ENCODE measurements around the gene MTRF1L. TPM values are rescaled to one million over a fixed set of nuclear protein-coding genes. Genes with fewer than 3 reads are reported as not detected.

The MTRF1L gene
- total and polyA plus RNA-seq, 2 of the 13 experiments (the other 11 are each of a cell fraction or from before 2014, with no cell fraction given): 17.6 to 28.7 TPM

- TF ChIP-seq ZMAT5 (CRISPR knock-in tag; IDR thresholded peaks at IDR 0.05; ENCODE audit: borderline replicate concordance, low read depth) (no peak), ZNF589 (CRISPR knock-in tag; conservative IDR thresholded peaks at IDR 0.05) (peak; percentile 53; the same call in 1 of the 2 replicates), MAX (IDR thresholded peaks at IDR 0.05) (no peak), ZNF577 (CRISPR knock-in tag; IDR thresholded peaks at IDR 0.05; ENCODE audit: borderline replicate concordance, low read depth) (no peak), NFATC3 (CRISPR knock-in tag; IDR thresholded peaks at IDR 0.05) (no peak), STAT6 (CRISPR knock-in tag; IDR thresholded peaks at IDR 0.05; ENCODE audit: borderline replicate concordance) (no peak), ZNF546 (CRISPR knock-in tag; conservative IDR thresholded peaks at IDR 0.05) (no peak; the same call in 1 of the 2 replicates), ZNF414 (CRISPR knock-in tag; IDR thresholded peaks at IDR 0.05) (0 out of 2 replicates have a peak, but pooled peaks have one; percentile 38)
- TF ChIP-seq, protein P1, sequence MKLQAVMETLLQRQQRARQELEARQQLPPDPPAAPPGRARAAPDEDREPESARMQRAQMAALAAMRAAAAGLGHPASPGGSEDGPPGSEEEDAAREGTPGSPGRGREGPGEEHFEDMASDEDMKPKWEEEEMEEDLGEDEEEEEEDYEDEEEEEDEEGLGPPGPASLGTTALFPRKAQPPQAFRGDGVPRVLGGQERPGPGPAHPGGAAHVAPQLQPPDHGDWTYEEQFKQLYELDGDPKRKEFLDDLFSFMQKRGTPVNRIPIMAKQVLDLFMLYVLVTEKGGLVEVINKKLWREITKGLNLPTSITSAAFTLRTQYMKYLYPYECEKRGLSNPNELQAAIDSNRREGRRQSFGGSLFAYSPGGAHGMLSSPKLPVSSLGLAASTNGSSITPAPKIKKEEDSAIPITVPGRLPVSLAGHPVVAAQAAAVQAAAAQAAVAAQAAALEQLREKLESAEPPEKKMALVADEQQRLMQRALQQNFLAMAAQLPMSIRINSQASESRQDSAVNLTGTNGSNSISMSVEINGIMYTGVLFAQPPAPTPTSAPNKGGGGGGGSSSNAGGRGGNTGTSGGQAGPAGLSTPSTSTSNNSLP (IDR thresholded peaks at IDR 0.05; ENCODE audit: low read depth, low read length): no peak
- TF ChIP-seq, protein P2, sequence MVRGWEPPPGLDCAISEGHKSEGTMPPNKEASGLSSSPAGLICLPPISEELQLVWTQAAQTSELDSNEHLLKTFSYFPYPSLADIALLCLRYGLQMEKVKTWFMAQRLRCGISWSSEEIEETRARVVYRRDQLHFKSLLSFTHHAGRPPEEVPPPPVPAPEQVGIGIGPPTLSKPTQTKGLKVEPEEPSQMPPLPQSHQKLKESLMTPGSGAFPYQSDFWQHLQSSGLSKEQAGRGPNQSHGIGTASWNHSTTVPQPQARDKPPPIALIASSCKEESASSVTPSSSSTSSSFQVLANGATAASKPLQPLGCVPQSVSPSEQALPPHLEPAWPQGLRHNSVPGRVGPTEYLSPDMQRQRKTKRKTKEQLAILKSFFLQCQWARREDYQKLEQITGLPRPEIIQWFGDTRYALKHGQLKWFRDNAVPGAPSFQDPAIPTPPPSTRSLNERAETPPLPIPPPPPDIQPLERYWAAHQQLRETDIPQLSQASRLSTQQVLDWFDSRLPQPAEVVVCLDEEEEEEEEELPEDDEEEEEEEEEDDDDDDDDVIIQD (CRISPR knock-in tag; IDR thresholded peaks at IDR 0.05; ENCODE audit: low read depth): no peak
- TF ChIP-seq, protein P3, sequence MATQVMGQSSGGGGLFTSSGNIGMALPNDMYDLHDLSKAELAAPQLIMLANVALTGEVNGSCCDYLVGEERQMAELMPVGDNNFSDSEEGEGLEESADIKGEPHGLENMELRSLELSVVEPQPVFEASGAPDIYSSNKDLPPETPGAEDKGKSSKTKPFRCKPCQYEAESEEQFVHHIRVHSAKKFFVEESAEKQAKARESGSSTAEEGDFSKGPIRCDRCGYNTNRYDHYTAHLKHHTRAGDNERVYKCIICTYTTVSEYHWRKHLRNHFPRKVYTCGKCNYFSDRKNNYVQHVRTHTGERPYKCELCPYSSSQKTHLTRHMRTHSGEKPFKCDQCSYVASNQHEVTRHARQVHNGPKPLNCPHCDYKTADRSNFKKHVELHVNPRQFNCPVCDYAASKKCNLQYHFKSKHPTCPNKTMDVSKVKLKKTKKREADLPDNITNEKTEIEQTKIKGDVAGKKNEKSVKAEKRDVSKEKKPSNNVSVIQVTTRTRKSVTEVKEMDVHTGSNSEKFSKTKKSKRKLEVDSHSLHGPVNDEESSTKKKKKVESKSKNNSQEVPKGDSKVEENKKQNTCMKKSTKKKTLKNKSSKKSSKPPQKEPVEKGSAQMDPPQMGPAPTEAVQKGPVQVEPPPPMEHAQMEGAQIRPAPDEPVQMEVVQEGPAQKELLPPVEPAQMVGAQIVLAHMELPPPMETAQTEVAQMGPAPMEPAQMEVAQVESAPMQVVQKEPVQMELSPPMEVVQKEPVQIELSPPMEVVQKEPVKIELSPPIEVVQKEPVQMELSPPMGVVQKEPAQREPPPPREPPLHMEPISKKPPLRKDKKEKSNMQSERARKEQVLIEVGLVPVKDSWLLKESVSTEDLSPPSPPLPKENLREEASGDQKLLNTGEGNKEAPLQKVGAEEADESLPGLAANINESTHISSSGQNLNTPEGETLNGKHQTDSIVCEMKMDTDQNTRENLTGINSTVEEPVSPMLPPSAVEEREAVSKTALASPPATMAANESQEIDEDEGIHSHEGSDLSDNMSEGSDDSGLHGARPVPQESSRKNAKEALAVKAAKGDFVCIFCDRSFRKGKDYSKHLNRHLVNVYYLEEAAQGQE (IDR thresholded peaks at IDR 0.05; ENCODE audit: borderline replicate concordance in 1 of 2, low read depth in 1 of 2, low read length in 2 of 2): no peak
Observed at GRCh38 chr6:152981989-152982903, 20.3 kb downstream of the MTRF1L start (continued).

All from HepG2 (cell line).